GM19372 (cell line): ENCODE measurements around the gene SHROOM2.

Source experiments
- ATAC-seq: cut with Tn5 transposase; IDR thresholded peaks from one replicate; pipeline ENCODE4 v1.9.1; 2021; ENCODE audit warnings: mild to moderate bottlenecking, low read depth, moderate library complexity; ENCODE audit not compliant: unreplicated experiment

Gene SHROOM2

GRCh38 chrX:9983441-9983840, 197.2 kb downstream of the SHROOM2 start:
- ATAC-seq, result no peak

DNA sequence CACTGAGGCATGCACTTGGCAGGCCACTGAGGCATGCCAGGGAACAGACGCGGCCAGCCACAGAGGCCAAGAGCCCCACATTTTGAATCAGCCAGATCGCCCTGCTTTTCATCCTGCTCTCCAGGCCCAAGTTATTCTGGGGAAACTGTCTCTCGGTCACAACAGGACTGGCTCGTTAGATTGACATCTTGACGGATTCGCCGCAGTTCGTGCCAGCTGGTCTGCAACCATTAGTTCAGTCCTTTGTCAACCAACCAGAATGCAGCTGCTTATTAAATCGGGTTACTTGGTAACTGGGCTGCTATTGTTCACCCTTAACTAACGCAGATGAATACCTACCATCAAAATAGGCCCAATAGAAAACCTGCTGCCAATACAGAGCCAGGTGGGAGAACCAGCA, 197.6 kb downstream of the SHROOM2 start:
- ATAC-seq, result no peak

DNA sequence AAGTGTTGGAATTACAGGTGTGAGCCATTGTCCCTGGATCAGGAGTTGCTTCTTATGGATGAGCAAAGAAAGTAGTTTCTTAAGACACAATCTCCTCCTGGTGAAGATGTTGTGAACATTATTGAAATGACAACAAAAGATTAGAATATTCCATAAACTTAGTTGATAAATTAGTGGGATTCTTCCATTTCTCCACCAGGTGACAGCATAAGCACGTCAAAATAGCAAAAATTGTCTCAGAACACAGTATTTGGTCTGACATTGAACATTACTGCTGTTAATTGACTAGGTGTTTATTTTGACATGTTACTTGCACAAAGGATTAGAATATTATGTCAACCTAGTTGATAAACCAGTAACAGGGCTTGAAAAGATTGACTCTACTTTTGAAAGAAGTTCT, 202.5 kb downstream of the SHROOM2 start:
- ATAC-seq, result no peak

DNA sequence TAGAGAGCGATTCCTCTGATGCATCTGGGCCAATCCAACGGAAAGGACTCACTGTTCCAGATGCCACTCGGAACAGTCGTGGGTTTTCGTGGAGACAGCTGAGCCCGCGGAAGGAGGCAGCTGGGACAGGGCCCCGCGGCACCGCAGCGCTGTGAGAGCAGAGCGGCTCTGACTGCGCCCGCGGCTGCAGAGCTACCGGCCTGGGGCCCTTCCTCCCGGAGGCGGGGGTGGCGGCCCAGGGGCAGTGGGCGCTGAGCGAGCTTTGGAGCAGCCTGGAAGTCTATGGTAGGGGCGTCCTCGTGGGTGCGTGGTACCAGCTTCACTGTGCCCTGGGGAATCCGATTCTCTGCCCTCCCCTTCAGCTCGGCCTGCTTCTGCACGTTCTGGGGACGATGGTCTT, 205.8 kb downstream of the SHROOM2 start:
- no peak for ATAC-seq

DNA sequence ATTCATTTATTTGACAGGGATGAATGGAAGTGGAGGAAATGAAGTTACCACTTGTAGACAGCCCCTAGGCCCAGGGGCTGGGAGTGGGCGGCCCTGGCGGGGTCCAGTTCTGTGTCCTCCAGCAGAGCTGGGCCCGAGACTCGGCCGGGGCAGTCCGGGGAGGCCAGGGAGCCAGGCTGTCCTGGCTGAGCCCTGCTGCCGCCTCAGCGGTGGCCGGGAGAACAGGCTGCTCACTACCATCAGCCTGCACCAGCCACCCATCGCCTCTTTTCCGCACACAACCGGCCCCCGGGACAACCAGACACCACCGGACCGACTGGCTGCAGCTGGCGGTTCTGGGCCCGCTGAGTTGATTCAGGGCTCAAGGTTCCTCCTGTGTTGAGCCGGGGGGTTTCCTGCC, 206.5 kb downstream of the SHROOM2 start:
- ATAC-seq, result no peak

DNA sequence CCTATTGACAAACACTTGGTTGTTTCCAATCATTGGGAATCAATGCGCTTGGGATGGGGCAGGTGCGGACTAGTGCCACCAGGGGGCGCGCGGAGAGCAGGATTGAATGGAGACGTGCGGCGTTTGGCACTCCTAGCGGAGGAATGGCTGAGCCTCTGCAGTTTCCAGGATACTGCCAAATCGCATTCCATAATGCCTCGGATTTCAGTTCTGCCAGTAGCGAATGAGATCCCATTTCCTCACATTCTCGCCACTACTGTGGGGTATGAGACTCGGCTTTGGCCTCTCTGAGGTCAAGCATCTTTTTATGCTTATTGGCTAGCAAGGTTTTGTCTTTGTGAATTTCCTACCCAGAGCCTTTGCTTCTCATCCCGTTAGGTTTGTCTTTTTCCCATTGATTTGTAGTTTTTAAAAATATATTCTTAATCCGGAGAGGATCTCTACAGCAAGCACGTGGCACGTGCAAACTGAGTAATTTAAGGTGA, 209.7 kb downstream of the SHROOM2 start:
- ATAC-seq, result no peak

DNA sequence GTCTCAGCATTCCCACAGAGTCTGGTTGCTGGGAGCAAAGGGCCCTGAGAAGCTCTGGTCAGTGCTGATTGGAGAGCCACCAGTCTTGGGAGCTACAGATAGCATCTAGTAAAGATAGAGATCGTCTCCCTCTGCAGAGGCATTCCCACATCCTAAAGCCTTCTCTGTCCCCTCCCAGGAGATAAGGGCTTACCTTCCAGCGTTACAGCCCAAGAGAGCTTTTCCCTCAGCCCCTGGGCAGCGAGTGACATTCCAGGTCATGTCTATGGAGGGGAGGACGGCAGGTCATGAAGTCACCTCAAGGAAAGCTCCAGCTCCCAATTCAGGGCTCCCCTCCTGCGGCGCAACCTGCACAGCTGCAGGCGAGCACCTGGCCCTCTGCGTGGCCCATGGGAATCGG, 210.8 kb downstream of the SHROOM2 start:
- no peak for ATAC-seq

GRCh38 chrX:9997524-9997923, 211.3 kb downstream of the SHROOM2 start:
- peak; percentile 59 for ATAC-seq
